SK-N-MC (cell line): ENCODE results near the gene MFN2.

Source experiments
- DNase-seq: peaks from one replicate; pipeline ENCODE4 v3.0.0-alpha.2; 2011; ENCODE audit warnings: low read depth, low spot score
- H3K27ac ChIP-seq: fragments of 200-600 bp; sonication (generic); 2 replicates; pipeline ENCODE4 v1.5.1; 2016; ENCODE audit warnings: mixed run types
- H3K36me3 ChIP-seq: fragments of 200-600 bp; sonication (generic); 2 replicates; pipeline ENCODE4 v1.6.1; 2017; ENCODE audit warnings: antibody characterized with exemption, low read length, mixed read lengths; ENCODE audit not compliant: insufficient read depth
- H3K4me3 ChIP-seq: fragments of 200-600 bp; sonication (generic); 2 replicates; pipeline ENCODE4 v1.5.1; 2016
- H3K9ac ChIP-seq: fragments of 200-600 bp; sonication (generic); 2 replicates; pipeline ENCODE4 v1.8.0; 2017; ENCODE audit warnings: mixed run types, mixed read lengths; ENCODE audit not compliant: insufficient read length
- H3K9me3 ChIP-seq: fragments of 200-600 bp; sonication (generic); 2 replicates; pipeline ENCODE4 v1.6.1; 2017; ENCODE audit warnings: low read depth, mild to moderate bottlenecking, antibody characterized with exemption, low read length, moderate library complexity, mixed read lengths
- EZH2 ChIP-seq: fragments of 200-600 bp; sonication (generic); IDR thresholded peaks from one replicate; pipeline ENCODE4 v1.6.1; 2017; ENCODE audit warnings: antibody characterized with exemption
- FOXP2 ChIP-seq: optimal IDR thresholded peaks from 2 replicates; pipeline ENCODE3; 2011; ENCODE audit warnings: mild to moderate bottlenecking, moderate library complexity; ENCODE audit not compliant: insufficient read depth; ENCODE audit errors: extremely low read length, control extremely low read depth
- POLR2AphosphoS5 ChIP-seq: IDR thresholded peaks from 2 replicates; pipeline ENCODE4 v1.6.1; 2012; ENCODE audit warnings: mild to moderate bottlenecking, low read depth, low read length, borderline replicate concordance

MFN2 gene

DNA sequence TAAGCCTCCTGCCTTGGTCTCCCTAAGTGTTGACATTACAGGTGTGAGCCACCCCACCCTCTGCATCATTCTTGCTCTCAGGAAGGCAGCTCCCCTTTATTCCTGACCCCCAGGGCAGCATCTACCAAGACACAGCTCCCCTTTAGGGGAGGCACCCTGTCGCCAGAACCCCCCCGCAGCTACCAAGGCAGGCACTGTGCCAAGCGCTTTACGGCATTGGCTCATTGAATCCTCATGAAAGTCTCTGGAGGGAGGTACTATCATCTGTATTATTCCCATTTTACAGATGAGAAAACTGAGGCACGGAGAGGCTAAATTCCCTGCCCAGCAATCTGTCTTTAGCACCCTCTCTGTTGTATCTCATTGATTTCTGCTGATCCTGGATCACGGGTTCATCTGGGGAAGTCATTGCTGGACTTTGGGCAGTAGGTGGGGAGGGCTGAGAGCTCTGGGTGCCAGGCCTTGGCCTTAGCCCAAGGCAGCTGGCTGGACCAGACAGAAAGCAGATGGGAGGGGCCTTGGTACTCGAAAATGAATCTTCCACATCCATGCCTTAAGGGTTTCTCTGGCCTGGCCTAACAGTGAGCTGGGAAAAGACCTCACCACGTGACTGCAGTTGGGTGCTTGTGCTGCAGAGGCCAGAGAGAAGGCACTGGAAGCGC is 39.9 kb upstream of the MFN2 start:
- no peak overlapping the region for H3K4me3 ChIP-seq
- no peaks in the 10 kb centered on the region for H3K36me3 ChIP-seq
- DNase-seq, result no peak
- no peak overlapping the region for H3K9ac ChIP-seq
- H3K9me3 ChIP-seq, result no peaks in the 10 kb centered on the region
- TF ChIP-seq EZH2 (no peak), POLR2AphosphoS5 (no peak), FOXP2 (no peak)
- H3K27ac ChIP-seq, result no peak overlapping the region

DNA sequence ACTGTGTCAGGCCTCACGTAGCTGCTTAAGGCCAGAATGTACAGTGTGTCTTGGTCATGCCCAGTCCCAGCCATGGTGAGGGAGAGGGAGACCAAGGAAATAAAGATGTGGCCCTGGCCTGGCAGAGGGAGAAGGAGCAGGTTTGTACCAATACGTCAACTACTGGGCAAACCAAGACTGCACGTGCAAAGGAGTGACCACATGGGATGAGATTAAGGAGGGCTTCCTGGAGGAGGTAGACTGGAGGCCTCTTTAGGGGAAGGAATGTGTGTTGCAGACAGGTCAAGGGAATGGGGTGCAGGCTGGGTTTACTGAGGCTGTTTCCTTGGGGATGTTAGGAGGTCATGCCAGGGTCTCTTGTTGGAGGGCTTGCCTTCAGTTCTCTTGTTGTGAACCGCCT is 38.0 kb upstream of the MFN2 start:
- no peak for TF ChIP-seq FOXP2
- no peak for TF ChIP-seq EZH2
- TF ChIP-seq POLR2AphosphoS5, result no peak
- no peak overlapping the region for H3K4me3 ChIP-seq
- no peaks in the 10 kb centered on the region for H3K9me3 ChIP-seq
- no peak overlapping the region for H3K27ac ChIP-seq
- H3K36me3 ChIP-seq, result no peaks in the 10 kb centered on the region
- H3K9ac ChIP-seq, result no peak overlapping the region
- no peak for DNase-seq

DNA sequence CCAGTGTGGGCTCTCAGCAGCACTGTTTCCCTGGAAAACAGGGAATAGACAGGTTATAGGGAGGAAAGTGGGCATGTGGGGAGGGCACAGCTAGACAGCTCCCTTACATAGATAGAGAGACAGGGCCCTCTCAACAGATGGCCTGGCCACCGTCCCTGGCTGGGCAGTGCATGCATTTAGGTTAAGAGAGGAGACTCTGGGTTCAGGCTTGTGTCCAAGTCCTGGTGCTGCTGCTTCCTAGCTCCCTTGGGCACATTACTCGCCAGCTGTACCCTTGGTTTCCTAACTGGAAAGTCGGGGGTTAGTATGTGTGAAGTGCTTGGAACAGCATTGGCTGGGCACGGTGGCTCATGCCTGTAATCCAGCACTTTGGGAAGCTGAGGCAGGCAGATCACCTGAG is 36.6 kb upstream of the MFN2 start:
- DNase-seq, result no peak
- no peaks in the 10 kb centered on the region for H3K9me3 ChIP-seq
- no peak overlapping the region for H3K4me3 ChIP-seq
- H3K9ac ChIP-seq, result no peak overlapping the region
- H3K36me3 ChIP-seq, result no peaks in the 10 kb centered on the region
- TF ChIP-seq EZH2, result no peak
- no peak for TF ChIP-seq FOXP2
- no peak for TF ChIP-seq POLR2AphosphoS5
- no peak overlapping the region for H3K27ac ChIP-seq

- Histone ChIP-seq H3K9me3 (no peaks in the 10 kb centered on the region), H3K9ac (no peak overlapping the region), H3K27ac (no peak overlapping the region), H3K4me3 (no peak overlapping the region), H3K36me3 (no peaks in the 10 kb centered on the region)
- TF ChIP-seq POLR2AphosphoS5 (no peak), FOXP2 (no peak), EZH2 (no peak)
- no peak for DNase-seq
Observed at GRCh38 chr1:11944358-11944931, 35.8 kb upstream of the MFN2 start.

DNA sequence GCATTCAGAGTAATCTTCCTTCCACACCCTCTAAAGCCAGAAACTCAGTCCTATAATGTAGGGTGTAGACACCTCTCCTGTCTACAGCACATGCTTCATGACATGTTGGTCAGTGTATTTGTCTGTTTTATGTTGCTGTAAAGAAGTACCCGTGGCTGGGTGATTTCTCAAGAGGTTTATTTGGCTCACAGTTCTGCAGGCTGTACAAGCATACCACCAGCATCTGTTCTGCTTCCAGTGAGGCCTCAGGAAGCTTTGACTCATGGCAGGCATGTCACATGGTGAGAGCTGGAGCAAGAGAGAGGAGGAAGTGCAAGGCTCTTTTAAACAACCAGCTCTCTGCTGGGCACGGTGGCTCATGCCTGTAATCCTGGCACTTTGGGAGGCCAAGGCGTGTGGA is 33.6 kb upstream of the MFN2 start:
- DNase-seq, result no peak
- Histone ChIP-seq H3K9me3 (no peaks in the 10 kb centered on the region), H3K27ac (no peak overlapping the region), H3K9ac (no peak overlapping the region), H3K4me3 (no peak overlapping the region), H3K36me3 (no peaks in the 10 kb centered on the region)
- no peak for TF ChIP-seq EZH2
- TF ChIP-seq POLR2AphosphoS5, result no peak
- no peak for TF ChIP-seq FOXP2

GRCh38 chr1:11948822-11949458 is 31.3 kb upstream of the MFN2 start:
- H3K27ac ChIP-seq, result no peak overlapping the region
- no peaks in the 10 kb centered on the region for H3K36me3 ChIP-seq
- no peaks in the 10 kb centered on the region for H3K9me3 ChIP-seq
- DNase-seq, result no peak
- H3K9ac ChIP-seq, result no peak overlapping the region
- TF ChIP-seq FOXP2 (no peak), EZH2 (no peak), POLR2AphosphoS5 (no peak)
- no peak overlapping the region for H3K4me3 ChIP-seq

DNA sequence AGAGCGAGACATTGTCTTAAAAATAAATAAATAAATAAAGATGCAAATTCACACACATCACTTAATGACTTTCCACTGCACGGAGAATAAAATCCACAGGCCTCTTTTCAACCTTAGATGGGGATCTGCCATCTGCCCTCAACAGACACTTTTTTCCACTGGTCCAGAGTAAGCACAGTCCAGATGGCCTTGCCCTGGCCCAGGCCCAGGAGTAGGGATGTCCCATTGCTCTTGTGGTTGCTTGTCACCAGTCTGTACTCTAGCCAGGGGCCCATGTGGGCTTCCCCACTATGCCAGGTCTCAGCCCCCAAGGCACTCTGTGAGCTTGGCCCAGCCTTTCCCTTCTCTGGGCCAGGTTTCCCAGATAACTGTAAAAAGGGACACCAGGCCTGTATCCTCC is 28.3 kb upstream of the MFN2 start:
- H3K27ac ChIP-seq, result no peak overlapping the region
- no peaks in the 10 kb centered on the region for H3K36me3 ChIP-seq
- H3K4me3 ChIP-seq, result no peak overlapping the region
- DNase-seq, result no peak
- no peaks in the 10 kb centered on the region for H3K9me3 ChIP-seq
- TF ChIP-seq FOXP2 (no peak), POLR2AphosphoS5 (no peak), EZH2 (no peak)
- H3K9ac ChIP-seq, result no peak overlapping the region

GRCh38 chr1:11952455-11953109 is 27.7 kb upstream of the MFN2 start:
- no peak overlapping the region for H3K4me3 ChIP-seq
- no peak overlapping the region for H3K9ac ChIP-seq
- DNase-seq, result no peak
- H3K27ac ChIP-seq, result no peak overlapping the region
- H3K36me3 ChIP-seq, result no peaks in the 10 kb centered on the region
- no peaks in the 10 kb centered on the region for H3K9me3 ChIP-seq
- TF ChIP-seq POLR2AphosphoS5 (no peak), EZH2 (no peak), FOXP2 (no peak)
